K562 (cell line): ENCODE results near the gene CCDC136. TPM values are rescaled to one million over a fixed set of nuclear protein-coding genes. Genes with fewer than 3 reads are reported as not detected.
A peak's percentile ranks its signal among the peaks of the same experiment; 100 is the strongest.

ENCODE experiments used
- DDX20 ChIP-seq: fragments of 450-650 bp; IDR thresholded peaks from 2 replicates; pipeline ENCODE4 v1.6.1; 2016; ENCODE audit warnings: missing genetic modification characterization, low read depth, mild to moderate bottlenecking, missing compliant biosample characterization, moderate library complexity
- ETV6 ChIP-seq, 3 experiments: fragments of 150-350 bp in 1 of 3; sonication (generic) in 1 of 3; formaldehyde crosslinking in 1 of 3; IDR thresholded peaks; 2 replicates each; pipeline versions ENCODE4 v1.6.1 to v1.8.0; 2014 to 2022; ENCODE audit warnings: borderline replicate concordance in 2 of 3, low read depth in 2 of 3, antibody characterized with exemption in 1 of 3, low read length in 1 of 3, mild to moderate bottlenecking in 1 of 3, missing genetic modification reagents in 1 of 3
- EWSR1 ChIP-seq: fragments of 450-650 bp; IDR thresholded peaks from 2 replicates; pipeline ENCODE4 v1.6.1; 2018; ENCODE audit warnings: borderline replicate concordance, mild to moderate bottlenecking, low read depth, moderate library complexity; ENCODE audit not compliant: partially characterized antibody
- FOXK1 ChIP-seq: sonication (generic); formaldehyde crosslinking; IDR thresholded peaks from 2 replicates; pipeline ENCODE4 v1.8.0; 2022; ENCODE audit warnings: missing genetic modification reagents, mild to moderate bottlenecking, borderline replicate concordance
- GTF2E2 ChIP-seq: fragments of 200-800 bp; sonication (Bioruptor generic); IDR thresholded peaks from 2 replicates; pipeline ENCODE4 v1.6.1; 2016; ENCODE audit warnings: missing genetic modification characterization, missing compliant biosample characterization
- HIVEP1 ChIP-seq: fragments of 250-450 bp; sonication (Bioruptor Pico); IDR thresholded peaks from 2 replicates; pipeline ENCODE4 v1.4.0; 2020; ENCODE audit warnings: mild to moderate bottlenecking
- IRF2 ChIP-seq: sonication (generic); formaldehyde crosslinking; IDR thresholded peaks from 2 replicates; pipeline ENCODE4 v1.8.1; 2022; ENCODE audit warnings: mild to moderate bottlenecking, missing genetic modification reagents
- PML ChIP-seq: IDR thresholded peaks from 2 replicates; pipeline ENCODE4 v1.6.1; 2012; ENCODE audit warnings: low read length, inconsistent platforms
- POLR3A ChIP-seq: IDR thresholded peaks from 2 replicates; pipeline ENCODE4 v1.6.1; 2011; ENCODE audit warnings: borderline replicate concordance, mild to moderate bottlenecking, moderate library complexity; ENCODE audit not compliant: insufficient read length, insufficient read depth; ENCODE audit errors: extremely low read depth
- RBM25 ChIP-seq: fragments of 200-400 bp; formaldehyde crosslinking; IDR thresholded peaks from 2 replicates; pipeline ENCODE4 v1.6.1; 2018; ENCODE audit warnings: low read length, low read depth, moderate library complexity; ENCODE audit not compliant: severe bottlenecking
- SREBF1 ChIP-seq: fragments of 150-350 bp; IDR thresholded peaks from 2 replicates; pipeline ENCODE4 v1.6.1; 2014; ENCODE audit warnings: antibody characterized with exemption, low read depth, low read length, borderline replicate concordance
- SRSF7 ChIP-seq: fragments of 200-400 bp; formaldehyde crosslinking; optimal IDR thresholded peaks from 2 replicates; pipeline ENCODE3; 2017; ENCODE audit warnings: mild to moderate bottlenecking, low read depth, low read length
- TAF9B ChIP-seq: fragments of 450-650 bp; IDR thresholded peaks from 2 replicates; pipeline ENCODE4 v1.6.1; 2018; ENCODE audit warnings: mild to moderate bottlenecking; ENCODE audit not compliant: partially characterized antibody
- TRIM24 ChIP-seq, 2 experiments: fragments of 450-650 bp; IDR thresholded peaks; 2 replicates each; pipeline ENCODE4 v1.6.1; 2016
- XRCC5 ChIP-seq: fragments of 200-400 bp; formaldehyde crosslinking; IDR thresholded peaks from 2 replicates; pipeline ENCODE4 v1.6.1; 2017; ENCODE audit warnings: low read depth, mild to moderate bottlenecking, low read length
- ZNF311 ChIP-seq: fragments of 250-450 bp; sonication (Bioruptor Pico); IDR thresholded peaks from 2 replicates; pipeline ENCODE4 v1.4.0; 2020; ENCODE audit warnings: mild to moderate bottlenecking, moderate library complexity
- polyA plus RNA-seq, 8 experiments: library from polyadenylated mRNA; depleted of rRNA in 4 of 8; stranded (reverse) in 5 of 8; unstranded in 3 of 8; fragments of >200 nt; fragmentation: Nextera tagmentation in 2 of 8; fragmentation: Illumina TruSeq in 1 of 8; extraction: Ambion mirVana in 2 of 8; extraction: Trizol in 1 of 8; gene quantifications; 2 replicates each; pipeline versions ENCODE4 v1.2.1 to v1.2.3, GENCODE V29; 2011 to 2014; ENCODE audit warnings: inconsistent platforms in 1 of 8, missing spikeins in 1 of 8
- total RNA-seq, 7 experiments: library from RNA; depleted of rRNA in 6 of 7; stranded (reverse); fragments of >200 nt in 6 of 7; fragmentation: Illumina TruSeq in 2 of 7; extraction: Trizol in 2 of 7; gene quantifications; 2 replicates each; pipeline versions ENCODE4 v1.2.1 to v1.2.3, GENCODE V29; 2011 to 2021; ENCODE audit warnings: low replicate concordance in 1 of 7
- TF ChIP-seq, protein P1 (sequence below): fragments of 250-450 bp; sonication (Bioruptor Pico); IDR thresholded peaks from 2 replicates; pipeline ENCODE4 v1.5.0; 2021; ENCODE audit warnings: mild to moderate bottlenecking, moderate library complexity
- TF ChIP-seq, protein P2 (sequence below): fragments of 450-650 bp; IDR thresholded peaks from 2 replicates; pipeline ENCODE4 v1.6.1; 2014; ENCODE audit warnings: low read depth, mild to moderate bottlenecking, moderate library complexity, borderline replicate concordance
- TF ChIP-seq, protein P3 (sequence below): fragments of 250-450 bp; sonication (Bioruptor Pico); IDR thresholded peaks from 2 replicates; pipeline ENCODE4 v1.5.0; 2021
- TF ChIP-seq, protein P4 (sequence below): fragments of 200-800 bp; sonication (Bioruptor generic); IDR thresholded peaks from 2 replicates; pipeline ENCODE4 v1.6.1; 2017; ENCODE audit warnings: missing genetic modification characterization, missing compliant biosample characterization

The CCDC136 gene
- total and polyA plus RNA-seq, 9 of the 15 experiments (the other 6 are each of a cell fraction or from before 2014, with no cell fraction given): 2.4 to 40.8 (median 26.5) TPM

DNA sequence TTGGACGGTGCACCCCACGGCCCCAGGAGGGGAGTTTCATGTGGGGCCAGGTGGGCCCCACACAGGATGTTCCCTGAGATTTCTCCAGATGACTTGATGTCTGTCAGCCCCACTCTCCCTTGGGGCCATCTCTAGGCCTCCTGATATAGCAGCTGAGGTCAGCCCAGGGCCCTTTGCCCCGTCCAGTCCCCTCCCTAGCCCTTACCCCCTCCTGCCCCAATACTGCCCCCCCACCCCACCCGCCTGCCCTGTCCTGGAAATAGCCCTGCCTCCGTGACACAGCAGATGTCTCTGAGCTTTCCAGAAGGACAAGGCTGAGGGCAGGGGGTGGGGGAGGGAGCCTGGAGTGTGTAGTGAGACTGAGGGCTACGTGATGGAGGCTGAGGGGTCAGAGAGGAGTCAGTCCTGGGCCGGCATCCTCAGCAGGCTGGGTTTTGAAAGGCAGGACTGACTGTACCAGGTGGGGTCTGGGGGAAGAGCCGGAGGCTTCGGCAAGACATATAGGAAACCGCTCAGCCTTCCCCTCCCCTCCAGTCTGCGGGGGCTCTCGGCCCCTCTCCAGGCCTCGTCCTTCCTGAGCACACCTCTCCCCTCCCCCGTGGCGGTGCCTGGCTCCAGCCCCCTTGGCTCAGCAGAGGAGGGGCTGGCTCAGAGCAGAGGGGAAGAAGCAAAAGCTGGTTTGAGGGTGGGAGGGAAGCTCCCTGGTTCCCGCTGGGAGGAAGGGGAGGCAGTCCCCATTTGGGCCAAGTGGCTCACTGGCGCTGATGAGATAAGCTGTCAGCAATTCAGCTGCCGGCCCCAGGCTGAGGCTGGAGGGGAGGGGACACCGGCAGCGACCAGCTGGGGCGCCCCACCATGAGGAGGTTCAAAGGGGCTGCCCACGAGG lies 40.5 kb downstream of the CCDC136 start (continued):
- TF ChIP-seq, protein P1, sequence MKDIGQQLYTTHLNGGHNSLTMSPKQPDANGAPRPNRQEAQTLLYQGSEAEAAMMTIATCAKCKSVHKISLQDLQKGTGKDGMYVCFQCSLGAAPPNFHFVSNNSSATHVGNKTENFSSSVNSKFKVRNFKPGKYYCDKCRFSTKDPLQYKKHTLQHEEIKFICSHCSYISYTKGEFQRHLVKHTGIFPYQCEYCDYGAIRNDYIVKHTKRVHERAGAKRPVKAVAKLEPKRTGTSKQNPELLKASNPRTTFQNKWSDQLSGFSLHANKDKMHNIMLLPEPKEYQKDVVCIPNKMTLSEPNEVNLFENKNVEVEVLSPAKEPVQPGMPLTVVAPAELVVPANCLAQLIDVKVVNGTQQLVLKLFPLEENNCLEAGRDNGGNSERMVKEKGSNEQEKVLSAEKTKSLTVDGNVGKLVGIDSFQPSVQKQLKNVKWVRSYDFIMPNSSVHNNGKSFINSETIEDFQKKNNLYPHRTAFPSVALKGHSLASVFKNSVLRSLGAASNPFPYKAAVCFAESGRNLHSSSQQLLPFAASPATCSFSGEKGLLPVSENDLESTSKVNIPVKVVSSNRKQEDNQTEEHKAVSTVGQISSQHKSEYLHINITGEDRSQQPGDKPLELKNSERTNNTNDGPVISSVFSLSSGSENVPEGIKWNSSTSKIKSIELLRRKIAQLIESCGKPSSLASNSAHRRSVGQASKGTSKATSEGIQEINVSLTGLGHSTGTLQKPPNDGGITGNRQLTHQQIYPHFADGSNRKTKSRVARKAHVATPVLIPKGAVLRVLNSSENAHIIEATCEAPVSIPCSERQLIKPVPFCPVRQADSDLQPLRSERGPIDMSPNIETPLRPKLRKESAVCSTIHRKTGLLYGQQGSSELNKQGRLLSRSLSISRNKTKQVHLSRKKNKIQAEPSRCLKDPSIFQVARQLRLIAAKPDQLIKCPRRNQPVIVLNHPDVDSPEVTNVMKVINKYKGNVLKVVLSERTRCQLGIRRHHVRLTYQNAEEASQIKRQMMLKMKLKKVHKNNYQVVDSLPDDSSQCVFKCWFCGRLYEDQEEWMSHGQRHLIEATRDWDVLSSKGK (CRISPR knock-in tag): no peak
- TF ChIP-seq, protein P2, sequence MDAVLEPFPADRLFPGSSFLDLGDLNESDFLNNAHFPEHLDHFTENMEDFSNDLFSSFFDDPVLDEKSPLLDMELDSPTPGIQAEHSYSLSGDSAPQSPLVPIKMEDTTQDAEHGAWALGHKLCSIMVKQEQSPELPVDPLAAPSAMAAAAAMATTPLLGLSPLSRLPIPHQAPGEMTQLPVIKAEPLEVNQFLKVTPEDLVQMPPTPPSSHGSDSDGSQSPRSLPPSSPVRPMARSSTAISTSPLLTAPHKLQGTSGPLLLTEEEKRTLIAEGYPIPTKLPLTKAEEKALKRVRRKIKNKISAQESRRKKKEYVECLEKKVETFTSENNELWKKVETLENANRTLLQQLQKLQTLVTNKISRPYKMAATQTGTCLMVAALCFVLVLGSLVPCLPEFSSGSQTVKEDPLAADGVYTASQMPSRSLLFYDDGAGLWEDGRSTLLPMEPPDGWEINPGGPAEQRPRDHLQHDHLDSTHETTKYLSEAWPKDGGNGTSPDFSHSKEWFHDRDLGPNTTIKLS: peak; percentile 58; the same call in 1 of the 2 replicates
- TF ChIP-seq ZNF311 (CRISPR knock-in tag): no peak
- TF ChIP-seq POLR3A: no peak
- TF ChIP-seq XRCC5: peak; percentile 81
- TF ChIP-seq SRSF7: no peak
- TF ChIP-seq EWSR1: no peak
- TF ChIP-seq TRIM24 (IDR thresholded peaks at IDR 0.05): peak; percentile 11 to 60; a peak in 1 of 4 replicates
- no peak for TF ChIP-seq ETV6 (IDR thresholded peaks at IDR 0.05; ENCODE audit: borderline replicate concordance in 1 of 2, low read depth in 2 of 2, low read length in 1 of 2)
- TF ChIP-seq ETV6 (CRISPR knock-in tag; IDR thresholded peaks at IDR 0.05; ENCODE audit: borderline replicate concordance): no peak
- TF ChIP-seq, protein P3, sequence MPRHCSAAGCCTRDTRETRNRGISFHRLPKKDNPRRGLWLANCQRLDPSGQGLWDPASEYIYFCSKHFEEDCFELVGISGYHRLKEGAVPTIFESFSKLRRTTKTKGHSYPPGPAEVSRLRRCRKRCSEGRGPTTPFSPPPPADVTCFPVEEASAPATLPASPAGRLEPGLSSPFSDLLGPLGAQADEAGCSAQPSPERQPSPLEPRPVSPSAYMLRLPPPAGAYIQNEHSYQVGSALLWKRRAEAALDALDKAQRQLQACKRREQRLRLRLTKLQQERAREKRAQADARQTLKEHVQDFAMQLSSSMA: no peak
- TF ChIP-seq DDX20 (tag): no peak
- no peak for TF ChIP-seq GTF2E2 (tag)
- no peak for TF ChIP-seq TAF9B
- TF ChIP-seq SREBF1: no peak
- TF ChIP-seq IRF2 (CRISPR knock-in tag): no peak
- TF ChIP-seq PML: peak; percentile 56
- TF ChIP-seq, protein P4, sequence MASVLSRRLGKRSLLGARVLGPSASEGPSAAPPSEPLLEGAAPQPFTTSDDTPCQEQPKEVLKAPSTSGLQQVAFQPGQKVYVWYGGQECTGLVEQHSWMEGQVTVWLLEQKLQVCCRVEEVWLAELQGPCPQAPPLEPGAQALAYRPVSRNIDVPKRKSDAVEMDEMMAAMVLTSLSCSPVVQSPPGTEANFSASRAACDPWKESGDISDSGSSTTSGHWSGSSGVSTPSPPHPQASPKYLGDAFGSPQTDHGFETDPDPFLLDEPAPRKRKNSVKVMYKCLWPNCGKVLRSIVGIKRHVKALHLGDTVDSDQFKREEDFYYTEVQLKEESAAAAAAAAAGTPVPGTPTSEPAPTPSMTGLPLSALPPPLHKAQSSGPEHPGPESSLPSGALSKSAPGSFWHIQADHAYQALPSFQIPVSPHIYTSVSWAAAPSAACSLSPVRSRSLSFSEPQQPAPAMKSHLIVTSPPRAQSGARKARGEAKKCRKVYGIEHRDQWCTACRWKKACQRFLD (CRISPR knock-in tag): peak; percentile 80
- TF ChIP-seq RBM25: no peak
- no peak for TF ChIP-seq HIVEP1 (CRISPR knock-in tag)
- no peak for TF ChIP-seq FOXK1 (CRISPR knock-in tag)
